Measurements from ENCODE around the gene CFAP74.

The CFAP74 gene

DNA sequence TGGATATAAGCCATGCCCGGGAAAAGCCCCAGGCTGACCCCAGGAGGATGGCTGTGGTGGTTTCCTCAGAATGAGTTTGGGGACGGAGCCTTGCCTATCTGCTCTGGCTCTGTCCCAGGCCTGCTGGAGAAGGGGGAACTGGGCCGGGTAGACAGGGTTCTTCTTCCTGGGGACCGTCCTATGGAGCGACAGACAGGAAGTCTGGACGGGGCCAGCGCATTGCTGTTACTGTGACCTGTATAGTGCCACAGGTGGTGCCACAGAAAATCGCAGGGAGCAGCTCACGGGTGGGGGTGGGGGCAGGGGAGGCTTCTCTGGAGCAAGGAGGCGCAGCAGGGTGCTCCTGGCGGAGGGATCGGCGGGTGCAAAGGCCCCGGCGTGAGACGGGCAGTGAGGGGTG lies 36.4 kb downstream of the CFAP74 start:
- no peak for DNase-seq

DNA sequence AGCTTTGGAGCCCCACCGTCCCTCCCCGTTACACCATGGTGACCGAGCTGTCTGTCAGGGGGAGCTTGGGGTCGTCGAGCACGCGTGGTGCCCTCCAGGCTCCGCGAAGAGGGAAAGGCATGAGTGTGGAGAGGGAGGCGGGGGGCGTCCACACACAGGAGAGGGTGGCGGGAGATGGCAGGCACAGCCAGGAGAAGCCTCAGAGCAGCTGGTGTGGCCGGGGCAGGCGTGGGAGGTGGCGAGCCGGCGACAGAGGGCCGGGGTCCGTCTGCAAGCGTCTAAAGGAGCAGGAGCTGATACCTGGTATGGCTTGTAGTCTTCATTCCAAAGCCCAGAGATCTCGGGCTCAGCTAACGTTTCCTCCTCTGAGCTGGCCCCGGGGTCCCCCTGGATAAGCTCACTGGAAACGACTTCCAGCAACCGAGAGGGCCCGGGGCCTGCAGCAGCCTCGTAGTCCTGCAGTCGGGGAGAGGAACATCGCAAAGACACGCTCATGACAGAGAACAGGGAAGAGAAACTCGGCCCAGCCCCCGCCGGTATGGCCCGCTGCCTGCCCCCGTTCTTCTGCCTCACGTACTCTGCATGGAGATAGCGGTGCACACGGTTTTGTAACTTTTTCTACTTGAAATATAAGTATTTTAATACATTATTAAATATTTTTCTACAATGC lies 37.4 kb downstream of the CFAP74 start:
- DNase-seq: no peak

GRCh38 chr1:1965546-1965945 lies 38.0 kb downstream of the CFAP74 start:
- DNase-seq: no peak

DNA sequence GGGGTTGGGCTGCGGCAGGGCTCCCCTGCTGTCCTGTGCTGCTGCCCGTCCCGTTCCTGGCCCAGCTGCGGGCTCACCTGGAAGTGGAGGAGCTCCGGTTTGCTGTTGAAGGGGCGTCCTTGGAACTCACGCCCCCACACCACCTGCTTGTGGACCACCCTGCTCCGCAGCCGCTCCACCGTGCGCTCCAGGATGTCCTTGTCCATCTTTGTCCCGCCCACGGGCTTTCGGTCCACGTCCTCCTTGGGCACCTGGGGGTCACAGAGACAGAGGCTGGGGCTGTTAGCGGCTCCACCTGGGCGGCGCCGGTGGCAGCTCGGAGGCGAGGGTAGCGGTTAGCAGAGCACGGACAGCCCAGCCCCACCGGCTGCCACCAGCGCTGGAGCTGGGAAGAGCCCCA lies 38.8 kb downstream of the CFAP74 start:
- DNase-seq: no peak

GRCh38 chr1:1963570-1963969 lies 40.0 kb downstream of the CFAP74 start:
- DNase-seq: no peak

DNA sequence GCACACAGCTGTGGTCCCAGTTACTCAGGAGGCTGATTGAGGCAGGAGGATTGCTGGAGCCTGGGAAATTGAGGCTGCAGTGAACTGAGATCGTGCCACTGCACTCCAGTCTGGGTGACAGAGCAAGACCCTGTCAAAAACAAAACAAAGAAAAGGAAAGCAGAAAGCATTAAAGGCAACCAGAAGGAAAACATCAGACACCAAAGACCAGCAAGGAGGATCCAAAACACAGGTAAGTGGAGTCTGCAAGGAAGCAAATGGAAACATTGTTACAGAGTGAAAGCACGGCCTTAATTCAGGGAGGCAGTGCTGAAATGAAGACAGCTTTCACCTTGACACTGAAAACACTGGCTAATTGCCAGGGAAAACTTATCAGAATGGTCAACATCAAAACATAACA lies 40.8 kb downstream of the CFAP74 start:
- DNase-seq: no peak

- no peak for DNase-seq
Measured at GRCh38 chr1:1960480-1961196, 42.9 kb downstream of the CFAP74 start.

GRCh38 chr1:1959840-1960479 lies 43.6 kb downstream of the CFAP74 start:
- DNase-seq: peak; percentile 72

DNA sequence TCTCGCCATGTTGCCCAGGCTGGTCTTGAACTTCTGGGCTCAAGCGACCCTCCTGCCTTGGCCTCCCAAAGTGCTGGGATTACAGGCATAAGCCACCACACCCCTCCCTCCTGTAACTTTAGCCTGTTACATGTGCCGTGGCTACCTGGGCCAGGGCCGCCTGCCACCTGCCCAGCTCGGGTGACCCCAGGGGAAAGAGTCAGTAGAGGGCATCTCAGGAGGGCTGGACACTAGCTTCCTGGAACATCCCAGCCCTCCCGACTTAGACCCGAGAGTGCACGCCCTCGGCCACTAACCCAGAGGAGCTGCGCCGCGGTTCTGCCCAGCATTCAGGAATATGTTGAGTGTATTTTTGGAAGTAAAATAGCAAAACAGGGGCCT lies 44.1 kb downstream of the CFAP74 start:
- no peak for DNase-seq

- no peak for DNase-seq
Measured at GRCh38 chr1:1958071-1958541, 45.5 kb downstream of the CFAP74 start.

GRCh38 chr1:1957533-1957961 lies 46.0 kb downstream of the CFAP74 start:
- no peak for DNase-seq

DNA sequence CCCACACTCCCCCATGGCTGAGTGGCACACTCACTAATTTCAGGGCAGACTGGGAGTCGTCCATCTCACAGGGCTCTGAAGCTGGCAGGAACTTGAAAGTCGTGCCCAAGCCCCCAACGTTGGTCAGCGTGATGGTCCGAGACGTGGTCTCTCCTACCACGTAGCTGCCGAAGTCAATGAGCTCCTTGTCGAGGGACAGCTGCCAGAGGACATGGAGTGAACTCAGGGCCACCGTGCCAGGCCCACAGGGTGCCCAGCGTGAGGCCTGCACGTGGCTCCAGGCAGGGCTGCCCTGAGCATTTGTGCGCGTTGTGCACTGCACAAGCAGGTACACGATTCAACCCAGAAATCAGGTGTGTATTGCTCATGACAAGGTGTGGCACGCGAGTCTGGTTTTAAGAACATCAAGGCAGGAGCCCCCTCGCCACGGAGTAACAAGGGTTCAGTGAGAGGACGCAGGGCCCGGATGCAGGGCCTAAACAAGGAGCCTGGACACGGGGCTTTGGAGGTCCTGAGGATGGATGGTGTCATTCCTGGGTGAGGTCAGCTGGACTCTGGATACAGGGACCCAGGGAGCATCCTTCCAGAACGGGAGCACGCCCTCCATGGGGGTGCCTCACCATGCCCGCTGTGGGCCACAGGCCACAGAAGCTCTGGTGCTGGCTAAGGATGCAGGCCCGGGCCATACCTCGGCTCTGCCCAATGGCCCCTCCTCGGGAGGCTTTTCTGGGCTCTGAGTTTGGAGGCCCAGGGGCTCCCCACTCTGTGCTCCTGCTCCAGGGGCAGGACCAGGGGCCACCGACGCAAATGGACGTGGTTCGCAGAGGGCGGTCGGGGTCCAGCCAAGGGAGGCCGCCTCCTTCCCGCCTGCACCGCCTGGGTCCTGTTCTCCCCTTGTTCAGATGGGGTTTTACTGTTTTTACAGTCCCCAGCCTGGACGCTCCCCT lies 46.7 kb downstream of the CFAP74 start:
- no peak for DNase-seq

GRCh38 chr1:1956101-1956500 lies 47.5 kb downstream of the CFAP74 start:
- DNase-seq: no peak

DNA sequence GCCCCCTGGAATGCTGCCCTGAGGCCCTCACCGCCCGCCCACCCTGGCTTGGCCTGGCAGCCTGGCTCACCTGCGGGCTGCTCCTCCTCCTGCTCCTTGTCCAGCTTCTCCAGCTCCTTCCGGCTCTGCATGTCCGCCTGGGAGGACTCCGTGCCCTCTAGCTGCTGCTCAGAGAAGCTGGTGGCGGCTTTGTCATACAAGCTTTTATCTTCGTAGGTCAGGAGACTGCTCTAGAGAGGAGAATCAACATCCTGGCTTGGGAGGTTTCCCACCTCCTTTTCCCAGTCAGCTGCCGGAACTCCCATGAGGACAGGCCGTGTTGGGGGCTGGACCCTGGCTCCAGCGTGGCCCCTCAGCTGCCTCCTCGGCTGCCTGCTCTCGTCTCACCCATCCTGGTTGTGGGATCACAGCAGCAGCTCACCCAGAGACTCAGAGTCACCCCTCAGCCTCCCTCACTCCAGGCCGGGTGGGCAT lies 47.9 kb downstream of the CFAP74 start:
- DNase-seq: no peak

DNA sequence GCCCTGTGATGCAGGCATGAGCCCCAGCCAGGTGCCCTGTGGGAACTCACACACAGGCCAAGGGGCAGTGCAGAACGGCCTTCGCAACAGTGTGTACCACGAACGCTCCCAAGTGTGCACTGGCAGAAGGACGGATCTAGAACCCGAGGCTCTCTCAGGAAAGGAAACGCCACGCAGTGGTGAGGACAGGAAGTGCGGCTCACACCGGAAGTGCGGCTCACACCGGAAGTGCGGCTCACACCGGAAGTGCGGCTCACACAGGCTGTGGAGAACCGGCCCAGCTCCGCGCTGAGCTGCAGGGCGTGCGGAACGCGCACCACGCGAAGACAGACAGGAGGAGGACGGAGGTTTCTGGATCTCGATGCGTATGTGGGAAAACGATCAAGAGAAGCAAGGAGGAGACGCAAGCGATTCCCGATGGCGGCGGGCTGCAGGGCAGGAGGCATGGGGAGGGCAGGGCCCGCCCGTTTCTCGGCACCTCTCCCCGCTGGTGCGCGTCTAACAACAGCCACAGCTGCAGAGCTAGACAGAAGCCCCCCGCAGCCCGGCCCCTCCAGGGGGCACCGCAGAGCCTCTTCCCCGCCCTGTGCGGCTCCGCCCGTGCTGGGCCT lies 48.6 kb downstream of the CFAP74 start:
- DNase-seq: no peak

DNA sequence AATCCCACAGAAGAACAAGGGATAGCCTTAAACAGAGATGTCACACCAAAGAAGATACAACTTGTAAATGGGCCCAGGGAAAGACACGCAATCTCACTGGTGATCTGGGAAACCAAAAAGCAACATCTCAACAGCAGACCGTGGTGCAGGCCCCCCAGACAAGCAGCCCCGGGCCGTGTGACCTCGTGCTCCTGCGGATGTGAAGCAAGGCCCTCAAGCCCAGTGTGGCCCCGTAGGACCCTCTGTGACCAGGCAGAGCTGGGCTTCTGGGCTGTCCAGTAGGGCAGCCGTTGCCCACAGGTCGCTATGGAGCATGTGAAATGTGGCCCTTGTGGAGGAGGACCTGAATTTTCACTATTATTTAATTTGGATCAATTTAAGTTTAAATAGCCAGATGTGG lies 49.6 kb downstream of the CFAP74 start:
- DNase-seq: no peak

DNA sequence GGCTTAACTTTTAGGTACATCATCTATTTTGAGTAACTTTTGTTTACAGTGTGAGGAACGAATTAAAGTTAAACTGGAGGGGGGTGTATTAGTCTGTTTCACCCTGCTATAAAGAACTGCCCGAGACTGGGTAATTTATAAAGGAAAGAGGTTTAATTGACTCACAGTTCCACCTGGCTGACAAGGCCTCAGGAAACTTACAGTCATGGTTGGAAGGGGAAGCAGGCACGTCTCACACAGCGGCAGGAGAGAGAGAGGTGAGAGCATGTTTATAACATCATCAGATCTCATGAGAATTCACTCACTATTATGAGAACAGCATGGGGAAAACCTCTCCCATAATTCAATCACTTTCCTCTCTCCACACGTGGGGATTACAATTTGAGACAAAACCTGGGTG lies 52.6 kb downstream of the CFAP74 start:
- DNase-seq: no peak

DNA sequence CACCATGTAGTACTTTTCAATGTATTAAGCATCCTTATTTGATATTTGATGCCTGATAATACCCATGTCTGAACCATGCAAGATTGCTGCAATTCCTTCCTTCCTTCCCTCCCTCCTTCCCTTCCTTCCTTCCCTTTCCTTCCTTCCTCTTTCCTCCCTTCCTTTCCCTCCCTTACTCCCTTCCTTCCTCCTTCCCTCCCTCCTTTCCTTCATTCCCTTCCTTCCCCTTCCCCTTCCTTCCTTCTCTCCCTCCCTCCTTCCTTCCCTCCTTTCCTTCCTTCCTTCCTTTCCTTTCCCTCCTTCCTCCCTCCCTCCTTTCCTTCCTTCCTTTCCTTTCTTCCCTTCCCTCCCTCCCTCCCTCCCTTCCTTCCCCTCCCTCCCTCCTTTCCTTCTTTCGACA lies 54.8 kb downstream of the CFAP74 start:
- no peak for DNase-seq

GRCh38 chr1:1947493-1947892 lies 56.1 kb downstream of the CFAP74 start:
- DNase-seq: peak; percentile 71

- no peak for DNase-seq
Measured at GRCh38 chr1:1946540-1946939, 57.0 kb downstream of the CFAP74 start.

DNA sequence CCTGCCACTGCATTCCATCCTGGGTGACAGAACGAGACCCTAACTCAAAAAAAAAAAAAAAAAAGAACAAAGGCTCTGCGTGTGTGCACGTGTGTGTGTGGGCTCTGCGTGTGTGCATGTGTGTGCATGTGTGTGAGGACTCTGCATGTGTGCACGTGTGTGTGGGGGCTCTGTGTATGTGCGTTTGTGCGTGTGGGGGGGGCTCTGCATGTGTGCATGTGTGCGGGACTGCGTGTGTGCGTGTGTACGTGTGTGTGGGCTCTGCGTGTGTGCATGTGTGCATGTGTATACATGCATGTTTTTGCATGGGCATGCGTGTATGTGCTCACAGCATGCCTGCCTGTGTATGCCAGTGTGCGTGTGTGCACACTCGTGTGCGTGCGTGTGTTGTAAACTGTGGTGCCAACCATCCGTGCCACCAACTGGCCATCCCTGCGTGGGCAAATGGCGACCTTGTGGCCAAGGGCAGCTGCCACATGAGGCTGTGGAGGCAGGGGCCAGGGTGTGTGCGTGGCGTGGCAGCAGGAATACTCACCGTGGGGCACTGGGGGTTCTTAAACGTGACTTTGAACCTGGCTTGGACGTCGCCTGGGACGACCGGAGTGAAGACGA lies 57.7 kb downstream of the CFAP74 start:
- DNase-seq: no peak
